Measurements from ENCODE around the gene DPH1.

Gene DPH1

DNA sequence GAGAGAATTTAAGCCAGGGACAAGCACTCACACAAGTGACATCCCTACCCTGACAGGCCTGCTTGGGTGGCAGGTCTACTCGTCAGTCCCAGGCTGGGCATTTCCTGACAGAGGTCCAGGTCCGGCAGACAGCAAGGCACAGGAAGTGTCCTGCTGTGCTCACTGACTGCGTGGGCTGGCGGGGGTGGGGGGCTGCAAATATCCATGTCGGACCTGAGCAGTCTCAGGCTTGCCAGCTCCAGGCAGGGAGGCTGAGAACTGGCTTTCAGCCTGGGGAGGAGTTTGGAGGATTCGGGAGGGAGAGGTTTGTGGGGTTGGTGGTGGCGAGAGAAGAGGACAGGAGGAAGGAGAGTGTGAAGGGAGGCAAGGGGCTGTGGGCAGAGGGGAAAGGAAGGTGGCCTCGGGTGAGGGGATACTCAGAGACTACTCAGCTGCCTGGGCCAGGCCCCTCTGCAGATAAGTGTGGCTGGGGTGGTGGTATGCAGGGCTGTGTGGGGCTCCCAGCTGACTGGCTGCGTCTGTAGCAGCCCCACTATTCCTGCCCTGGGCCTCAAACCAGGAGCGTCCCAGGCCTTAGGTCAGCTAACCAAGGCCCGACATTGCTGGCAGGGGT, 32.7 kb downstream of the DPH1 start:
- H3K4me3 ChIP-seq (ENCODE audit: low read depth, low read length): no peak overlapping the region
- H3K9ac ChIP-seq (ENCODE audit: low read depth, low read length): no peak overlapping the region
- H3K36me3 ChIP-seq (ENCODE audit: control insufficient read depth, insufficient read depth, low read length): peaks cover 5% of the 10 kb centered on the region
- peaks cover 14% of the 10 kb centered on the region for H3K27me3 ChIP-seq (ENCODE audit: control insufficient read depth, insufficient read depth, low read length)
- H3K4me1 ChIP-seq (ENCODE audit: control insufficient read depth, insufficient read depth, low read length): peaks cover 13% of the 10 kb centered on the region
- no peaks in the 10 kb centered on the region for H3K9me3 ChIP-seq (ENCODE audit: control insufficient read depth, insufficient read depth, low read length)

DNA sequence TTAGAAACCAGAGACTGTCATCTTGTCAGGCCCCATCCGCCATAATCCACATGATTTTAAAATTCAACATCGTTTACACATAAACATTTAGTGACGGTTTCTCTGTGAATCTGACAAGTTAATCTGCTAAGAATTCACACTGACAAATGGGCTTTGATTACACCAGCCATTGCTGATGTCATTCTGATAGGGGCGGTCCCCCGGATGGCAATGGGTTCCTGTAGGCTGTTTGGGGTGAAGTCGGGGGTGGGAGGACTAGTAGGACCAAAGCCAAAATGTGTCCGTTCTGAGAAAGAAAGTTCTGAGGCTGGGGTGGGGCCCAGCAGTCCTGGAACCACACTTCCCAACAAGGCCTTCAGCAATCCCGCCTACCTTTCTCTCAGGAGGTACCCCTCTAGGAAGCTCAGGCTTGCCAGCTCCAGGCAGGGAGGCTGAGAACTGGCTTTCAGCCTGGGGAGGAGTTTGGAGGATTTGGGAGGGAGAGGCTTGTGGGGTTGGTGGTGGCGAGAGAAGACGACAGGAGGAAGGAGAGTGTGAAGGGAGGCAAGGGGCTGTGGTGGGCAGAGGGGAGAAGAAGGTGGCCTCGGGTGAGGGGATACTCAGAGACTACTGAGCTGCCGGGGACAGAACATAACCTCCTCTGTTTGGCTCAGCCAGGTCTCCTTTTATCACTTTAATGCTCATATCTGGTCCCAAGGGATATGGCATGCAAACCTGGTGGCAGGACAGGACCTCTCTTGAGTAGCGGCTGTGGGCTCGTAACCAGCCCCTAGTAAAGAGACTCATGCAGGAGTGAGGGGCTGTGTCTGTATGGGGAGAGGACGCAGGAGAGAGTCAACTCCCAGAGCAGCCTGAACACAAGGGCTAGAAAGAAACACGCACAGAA, 33.6 kb downstream of the DPH1 start:
- Histone ChIP-seq H3K4me1 (ENCODE audit: control insufficient read depth, insufficient read depth, low read length) (peaks cover 13% of the 10 kb centered on the region), H3K27me3 (ENCODE audit: control insufficient read depth, insufficient read depth, low read length) (peaks cover 6% of the 10 kb centered on the region), H3K9ac (ENCODE audit: low read depth, low read length) (no peak overlapping the region), H3K4me3 (ENCODE audit: low read depth, low read length) (no peak overlapping the region), H3K9me3 (ENCODE audit: control insufficient read depth, insufficient read depth, low read length) (no peaks in the 10 kb centered on the region), H3K36me3 (ENCODE audit: control insufficient read depth, insufficient read depth, low read length) (peaks cover 5% of the 10 kb centered on the region)

DNA sequence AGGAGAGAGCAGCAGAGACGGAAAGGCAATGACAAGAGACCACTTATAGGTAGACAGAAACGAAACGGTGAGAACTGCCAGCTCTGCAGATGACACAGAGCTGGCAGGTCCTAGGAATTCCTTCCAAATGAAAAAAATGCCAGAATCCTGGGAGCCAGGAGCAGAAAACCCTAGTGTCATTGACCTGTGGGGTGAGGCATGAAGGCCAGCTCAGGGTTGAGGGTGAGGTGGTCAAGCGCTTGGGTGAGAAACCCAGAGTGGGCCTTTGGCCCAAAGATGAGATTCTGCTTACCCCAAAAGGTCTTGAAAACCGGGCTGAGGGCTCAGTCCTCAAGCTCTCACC, 34.2 kb downstream of the DPH1 start:
- Histone ChIP-seq H3K4me3 (ENCODE audit: low read depth, low read length) (no peak overlapping the region), H3K9ac (ENCODE audit: low read depth, low read length) (no peak overlapping the region), H3K36me3 (ENCODE audit: control insufficient read depth, insufficient read depth, low read length) (peaks cover 5% of the 10 kb centered on the region), H3K27me3 (ENCODE audit: control insufficient read depth, insufficient read depth, low read length) (peaks cover 6% of the 10 kb centered on the region), H3K9me3 (ENCODE audit: control insufficient read depth, insufficient read depth, low read length) (no peaks in the 10 kb centered on the region), H3K4me1 (ENCODE audit: control insufficient read depth, insufficient read depth, low read length) (peaks cover 13% of the 10 kb centered on the region)

DNA sequence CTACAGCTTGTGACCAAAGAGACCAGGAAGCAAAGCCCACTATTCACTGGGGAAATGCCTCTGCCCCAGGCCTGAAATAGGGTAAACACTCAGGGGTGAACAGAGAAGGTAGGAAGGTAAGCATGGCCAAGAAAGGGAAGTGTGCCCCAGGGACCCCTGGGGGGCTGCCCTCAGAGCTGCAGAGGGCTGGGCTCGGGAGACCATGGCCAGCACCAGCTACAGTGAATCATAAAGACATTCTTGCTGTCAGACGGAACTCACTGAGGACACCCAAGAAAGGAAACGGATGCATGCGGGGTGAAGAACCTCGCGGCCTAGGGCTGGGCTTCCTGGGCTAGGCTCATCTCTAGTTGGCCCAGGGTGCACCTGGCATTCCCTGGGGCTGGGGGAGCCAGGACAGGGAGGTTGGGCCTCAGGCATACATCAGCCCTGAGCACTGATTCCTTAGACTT, 34.6 kb downstream of the DPH1 start:
- no peak overlapping the region for H3K4me3 ChIP-seq (ENCODE audit: low read depth, low read length)
- H3K36me3 ChIP-seq (ENCODE audit: control insufficient read depth, insufficient read depth, low read length): peaks cover 5% of the 10 kb centered on the region
- H3K9me3 ChIP-seq (ENCODE audit: control insufficient read depth, insufficient read depth, low read length): no peaks in the 10 kb centered on the region
- H3K9ac ChIP-seq (ENCODE audit: low read depth, low read length): no peak overlapping the region
- H3K27me3 ChIP-seq (ENCODE audit: control insufficient read depth, insufficient read depth, low read length): peaks cover 6% of the 10 kb centered on the region
- peaks cover 13% of the 10 kb centered on the region for H3K4me1 ChIP-seq (ENCODE audit: control insufficient read depth, insufficient read depth, low read length)

DNA sequence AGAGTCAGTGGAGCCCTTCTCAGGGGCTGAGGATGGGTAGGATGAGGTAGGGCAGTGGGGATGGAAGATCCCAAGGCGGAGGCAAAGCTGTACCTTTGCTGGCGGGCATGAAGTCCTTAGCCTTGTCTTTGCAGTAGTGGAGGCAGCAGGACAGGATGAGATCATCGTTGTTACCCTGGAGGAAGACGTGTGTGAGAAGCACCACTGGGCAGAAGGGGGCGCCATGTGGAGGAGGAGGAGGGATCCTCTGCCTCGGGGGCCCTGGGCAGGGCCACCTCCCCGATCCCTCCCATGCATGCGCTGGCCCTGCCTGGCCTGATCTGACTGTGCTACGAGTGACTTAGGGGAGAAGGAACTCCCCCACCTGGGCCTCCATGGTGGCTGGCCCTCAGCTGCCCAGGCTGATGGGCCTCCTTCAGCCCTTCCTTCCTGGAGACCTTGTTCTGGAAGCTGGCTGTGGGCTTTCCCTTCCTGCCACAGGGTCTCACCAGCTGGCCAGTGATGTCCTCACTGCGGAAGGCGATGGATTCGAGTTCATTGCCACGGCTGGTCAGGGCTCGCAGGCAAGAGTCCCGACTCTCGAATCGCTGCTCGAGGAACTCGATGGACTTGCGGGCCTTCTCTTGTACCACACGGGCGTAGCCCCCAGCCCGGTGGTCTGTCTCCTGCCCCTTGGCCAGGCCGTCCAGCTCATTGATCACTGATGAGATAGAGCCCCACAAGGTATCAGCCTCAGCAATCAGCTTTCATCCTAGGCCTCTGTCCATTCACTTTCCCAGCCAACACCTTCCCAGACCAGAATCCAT, 35.2 kb downstream of the DPH1 start:
- no peak overlapping the region for H3K9ac ChIP-seq (ENCODE audit: low read depth, low read length)
- peaks cover 5% of the 10 kb centered on the region for H3K36me3 ChIP-seq (ENCODE audit: control insufficient read depth, insufficient read depth, low read length)
- H3K9me3 ChIP-seq (ENCODE audit: control insufficient read depth, insufficient read depth, low read length): no peaks in the 10 kb centered on the region
- H3K4me1 ChIP-seq (ENCODE audit: control insufficient read depth, insufficient read depth, low read length): peaks cover 13% of the 10 kb centered on the region
- no peak overlapping the region for H3K4me3 ChIP-seq (ENCODE audit: low read depth, low read length)
- H3K27me3 ChIP-seq (ENCODE audit: control insufficient read depth, insufficient read depth, low read length): peaks cover 2% of the 10 kb centered on the region

DNA sequence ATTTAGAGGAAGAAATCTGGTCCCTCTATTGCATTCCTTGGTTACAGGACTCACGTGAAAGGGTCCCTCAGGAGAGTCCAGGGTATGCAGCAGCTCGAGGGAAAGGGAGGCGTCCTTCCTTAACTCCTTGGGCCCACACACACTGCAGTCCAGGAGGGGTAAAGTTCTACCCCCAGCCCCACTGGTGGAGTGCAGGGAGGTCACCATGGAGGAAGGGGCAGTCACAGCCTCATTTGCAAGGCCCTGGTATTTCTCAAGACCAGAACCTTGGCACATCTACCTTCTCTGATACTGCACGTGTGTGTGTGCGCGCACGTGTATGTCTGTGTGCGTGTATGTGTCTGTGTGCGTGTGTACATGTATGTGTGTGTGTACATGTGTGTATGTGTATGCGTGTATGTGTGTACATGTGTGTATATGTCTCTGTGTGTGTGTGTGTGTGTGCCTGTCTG, 36.0 kb downstream of the DPH1 start:
- peaks cover 13% of the 10 kb centered on the region for H3K4me1 ChIP-seq (ENCODE audit: control insufficient read depth, insufficient read depth, low read length)
- H3K36me3 ChIP-seq (ENCODE audit: control insufficient read depth, insufficient read depth, low read length): peaks cover 5% of the 10 kb centered on the region
- no peaks in the 10 kb centered on the region for H3K27me3 ChIP-seq (ENCODE audit: control insufficient read depth, insufficient read depth, low read length)
- no peak overlapping the region for H3K4me3 ChIP-seq (ENCODE audit: low read depth, low read length)
- H3K9me3 ChIP-seq (ENCODE audit: control insufficient read depth, insufficient read depth, low read length): no peaks in the 10 kb centered on the region
- H3K9ac ChIP-seq (ENCODE audit: low read depth, low read length): no peak overlapping the region

DNA sequence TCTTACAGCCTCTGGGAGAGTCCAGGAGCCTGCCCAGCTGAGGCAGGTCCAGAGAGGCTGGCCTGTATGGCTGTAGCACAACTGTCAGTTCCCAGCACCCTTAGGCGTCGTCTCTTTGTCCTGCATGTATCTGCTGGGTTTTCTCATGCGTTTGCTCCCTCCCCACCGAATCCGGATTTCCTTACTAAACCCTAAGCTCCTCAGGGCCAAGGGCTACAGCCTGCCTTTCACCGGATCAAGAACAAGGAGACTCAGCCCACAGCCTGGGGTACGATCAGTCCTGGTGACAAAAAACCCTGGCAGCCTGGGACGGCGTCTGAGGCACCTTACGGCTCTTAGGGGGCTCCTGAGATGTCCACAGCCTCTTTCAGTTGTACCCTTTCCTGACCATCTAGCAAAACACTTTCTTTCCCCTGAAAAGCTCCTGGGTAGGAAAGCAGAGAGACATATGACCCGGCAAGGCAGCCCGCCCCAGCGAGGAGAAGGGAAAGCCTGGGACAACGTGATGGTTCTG, 37.2 kb downstream of the DPH1 start:
- Histone ChIP-seq H3K36me3 (ENCODE audit: control insufficient read depth, insufficient read depth, low read length) (peaks cover 9% of the 10 kb centered on the region), H3K9ac (ENCODE audit: low read depth, low read length) (no peak overlapping the region), H3K9me3 (ENCODE audit: control insufficient read depth, insufficient read depth, low read length) (no peaks in the 10 kb centered on the region), H3K4me1 (ENCODE audit: control insufficient read depth, insufficient read depth, low read length) (peaks cover 13% of the 10 kb centered on the region), H3K27me3 (ENCODE audit: control insufficient read depth, insufficient read depth, low read length) (no peaks in the 10 kb centered on the region), H3K4me3 (ENCODE audit: low read depth, low read length) (no peak overlapping the region)

DNA sequence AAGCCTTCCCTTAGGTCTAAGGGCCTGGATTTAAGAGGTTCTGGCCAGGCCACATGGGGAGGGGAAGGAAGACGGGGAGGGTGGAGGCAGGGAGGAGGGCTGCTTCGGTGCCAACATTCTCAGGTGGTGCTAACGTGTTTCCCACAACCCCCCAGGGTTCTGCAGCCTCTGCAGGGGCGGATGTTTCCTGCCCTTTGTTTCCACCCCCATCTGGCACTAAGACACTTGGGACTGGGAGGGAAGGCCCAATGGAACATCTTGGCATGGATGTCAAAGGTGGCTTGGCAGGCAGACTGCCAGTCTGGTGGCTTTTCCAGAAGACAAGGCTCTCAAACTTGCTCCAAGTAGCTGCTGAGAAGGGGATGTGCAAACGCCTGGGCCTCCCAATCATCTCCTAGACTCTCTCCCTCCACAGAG, 37.7 kb downstream of the DPH1 start:
- Histone ChIP-seq H3K36me3 (ENCODE audit: control insufficient read depth, insufficient read depth, low read length) (peaks cover 9% of the 10 kb centered on the region), H3K4me3 (ENCODE audit: low read depth, low read length) (no peak overlapping the region), H3K9me3 (ENCODE audit: control insufficient read depth, insufficient read depth, low read length) (no peaks in the 10 kb centered on the region), H3K4me1 (ENCODE audit: control insufficient read depth, insufficient read depth, low read length) (peaks cover 10% of the 10 kb centered on the region), H3K27me3 (ENCODE audit: control insufficient read depth, insufficient read depth, low read length) (no peaks in the 10 kb centered on the region), H3K9ac (ENCODE audit: low read depth, low read length) (no peak overlapping the region)

DNA sequence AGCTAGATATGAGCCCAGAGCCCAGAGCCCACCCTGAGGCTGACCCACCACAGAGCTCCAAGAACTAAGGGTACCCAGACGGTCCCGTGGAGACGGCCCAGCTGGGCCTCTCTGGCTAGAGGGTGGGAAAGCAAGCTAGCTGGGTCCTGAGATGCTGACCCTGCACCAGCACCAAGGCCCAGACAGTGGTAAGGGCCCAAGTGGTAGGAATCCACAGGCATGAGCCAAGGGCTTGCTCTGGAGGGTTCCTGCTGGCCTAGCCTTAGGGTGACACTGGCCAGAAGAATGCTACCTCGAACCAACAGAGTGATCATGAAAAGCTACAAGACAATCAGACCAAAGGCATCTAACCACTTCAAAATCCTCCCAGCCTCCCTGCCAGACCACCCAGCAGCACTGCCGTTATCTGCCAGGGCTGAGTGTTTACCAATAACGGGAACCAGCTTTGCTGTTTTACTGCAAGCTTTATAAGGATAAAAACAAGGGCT, 38.1 kb downstream of the DPH1 start:
- H3K4me1 ChIP-seq (ENCODE audit: control insufficient read depth, insufficient read depth, low read length): peaks cover 6% of the 10 kb centered on the region
- H3K9ac ChIP-seq (ENCODE audit: low read depth, low read length): no peak overlapping the region
- H3K27me3 ChIP-seq (ENCODE audit: control insufficient read depth, insufficient read depth, low read length): no peaks in the 10 kb centered on the region
- no peaks in the 10 kb centered on the region for H3K9me3 ChIP-seq (ENCODE audit: control insufficient read depth, insufficient read depth, low read length)
- H3K36me3 ChIP-seq (ENCODE audit: control insufficient read depth, insufficient read depth, low read length): peaks cover 9% of the 10 kb centered on the region
- no peak overlapping the region for H3K4me3 ChIP-seq (ENCODE audit: low read depth, low read length)

DNA sequence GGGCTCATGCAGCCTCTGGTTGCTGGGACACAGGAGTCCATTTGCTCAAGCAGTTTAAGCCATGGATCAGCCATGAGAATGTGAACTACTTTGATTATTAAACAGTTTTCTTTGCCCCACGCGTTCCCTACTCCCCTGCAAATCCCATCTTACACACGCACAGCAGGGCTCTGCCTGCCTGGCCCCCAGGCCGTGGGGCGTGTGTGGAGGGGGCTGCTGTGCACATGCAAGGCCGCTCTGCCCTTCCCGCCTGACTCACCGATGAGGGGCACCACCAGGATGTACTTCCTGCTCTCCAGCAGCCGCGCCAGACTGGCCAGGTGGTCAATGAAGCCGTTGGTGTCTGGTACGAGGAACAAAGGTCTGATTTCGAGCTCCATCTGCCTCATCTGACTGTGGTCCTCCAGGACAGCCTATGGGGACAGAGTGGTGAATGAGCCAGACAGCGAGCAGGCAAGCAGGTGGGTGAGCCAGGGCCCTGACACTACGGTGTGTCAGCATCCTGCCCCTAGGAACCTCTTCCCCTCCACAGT, 38.6 kb downstream of the DPH1 start:
- Histone ChIP-seq H3K4me1 (ENCODE audit: control insufficient read depth, insufficient read depth, low read length) (peaks cover 2% of the 10 kb centered on the region), H3K9ac (ENCODE audit: low read depth, low read length) (no peak overlapping the region)

More for the DNA sequence above, 38.6 kb downstream of the DPH1 start:
- Histone ChIP-seq H3K9me3 (ENCODE audit: control insufficient read depth, insufficient read depth, low read length) (no peaks in the 10 kb centered on the region), H3K4me3 (ENCODE audit: low read depth, low read length) (no peak overlapping the region), H3K27me3 (ENCODE audit: control insufficient read depth, insufficient read depth, low read length) (no peaks in the 10 kb centered on the region), H3K36me3 (ENCODE audit: control insufficient read depth, insufficient read depth, low read length) (peaks cover 9% of the 10 kb centered on the region)

Measured in iPS-15b (cell line).